HG03025 (cell line): ENCODE measurements around the gene GNAO1.

Experiments
- ATAC-seq: cut with Tn5 transposase; IDR thresholded peaks from one replicate; pipeline ENCODE4 v1.9.1; 2021; ENCODE audit warnings: mild to moderate bottlenecking, moderate library complexity; ENCODE audit not compliant: unreplicated experiment, low FRiP score

Gene GNAO1

DNA sequence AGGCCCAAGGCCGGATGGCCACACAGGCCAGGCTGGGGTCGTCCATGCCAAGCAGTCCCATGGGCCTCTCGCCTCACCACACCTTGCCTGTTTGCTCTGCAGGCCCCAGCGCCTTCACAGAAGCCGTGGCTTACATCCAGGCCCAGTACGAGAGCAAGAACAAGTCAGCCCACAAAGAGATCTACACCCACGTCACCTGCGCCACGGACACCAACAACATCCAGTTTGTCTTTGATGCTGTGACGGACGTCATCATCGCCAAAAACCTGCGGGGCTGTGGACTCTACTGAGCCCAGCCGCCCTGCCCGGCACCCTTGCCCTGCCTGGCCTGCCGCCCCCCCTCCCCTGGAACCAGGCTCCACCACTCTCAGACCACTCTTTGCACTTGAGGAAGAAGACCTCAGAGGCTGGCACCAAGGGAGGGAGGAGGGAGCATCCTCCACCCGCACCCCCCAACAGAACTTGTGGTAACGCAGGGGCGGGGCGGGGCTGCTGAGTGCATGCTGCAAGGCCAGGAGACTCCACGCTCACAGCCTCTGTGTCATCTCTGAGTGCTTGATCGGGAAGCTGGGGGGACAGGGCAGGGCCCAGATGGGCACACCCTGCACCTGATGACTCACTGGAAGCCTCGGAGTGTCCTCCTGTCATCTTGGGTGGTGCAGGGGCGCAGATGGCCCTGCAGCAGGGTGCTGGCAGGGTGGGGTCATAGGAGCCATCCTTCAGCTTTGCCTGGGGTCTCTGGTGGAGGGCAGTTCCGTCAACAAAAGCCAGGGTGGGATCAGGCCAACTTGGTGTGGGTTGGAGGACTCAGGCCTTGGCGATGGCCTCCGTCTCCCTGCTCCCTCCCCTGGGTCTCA lies 152.6 kb downstream of the GNAO1 start:
- no peak for ATAC-seq

- ATAC-seq: no peak
These were observed 153.5 kb downstream of the GNAO1 start for GRCh38 chr16:56344518-56345405.

DNA sequence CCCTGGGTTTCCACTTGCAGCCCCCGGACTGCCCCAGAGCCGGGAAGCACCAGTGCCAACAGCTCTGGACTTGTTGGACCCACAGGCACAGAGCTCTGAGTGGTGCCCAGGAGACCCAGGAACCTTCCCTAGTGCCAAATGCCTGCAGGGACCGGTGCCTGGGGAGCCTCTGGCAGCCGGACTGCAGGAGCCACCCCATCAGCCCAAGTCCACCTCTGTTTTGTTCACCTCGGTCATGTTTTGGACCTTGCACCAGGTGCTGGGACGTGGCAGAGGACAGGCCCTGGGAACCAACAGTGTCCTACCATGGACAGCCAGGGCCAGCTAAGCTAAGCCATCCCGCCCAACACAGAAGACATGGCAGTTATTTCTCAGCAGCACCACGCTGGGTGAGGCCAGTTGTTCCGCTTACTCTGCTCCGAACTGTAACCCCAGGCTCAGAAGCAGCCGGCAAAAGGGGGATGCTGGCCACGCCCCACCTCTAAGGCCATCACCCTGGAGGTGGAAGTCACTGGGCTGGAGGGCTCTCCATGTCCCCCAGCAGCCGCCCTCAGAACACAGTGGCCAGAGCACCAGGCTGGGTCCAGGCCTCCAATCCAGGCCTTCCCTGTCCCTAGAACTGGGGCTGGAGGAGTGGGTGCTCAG lies 154.2 kb downstream of the GNAO1 start:
- no peak for ATAC-seq

GRCh38 chr16:56346131-56346890 lies 155.0 kb downstream of the GNAO1 start:
- ATAC-seq: no peak

GRCh38 chr16:56347166-56347565 lies 155.9 kb downstream of the GNAO1 start:
- no peak for ATAC-seq

DNA sequence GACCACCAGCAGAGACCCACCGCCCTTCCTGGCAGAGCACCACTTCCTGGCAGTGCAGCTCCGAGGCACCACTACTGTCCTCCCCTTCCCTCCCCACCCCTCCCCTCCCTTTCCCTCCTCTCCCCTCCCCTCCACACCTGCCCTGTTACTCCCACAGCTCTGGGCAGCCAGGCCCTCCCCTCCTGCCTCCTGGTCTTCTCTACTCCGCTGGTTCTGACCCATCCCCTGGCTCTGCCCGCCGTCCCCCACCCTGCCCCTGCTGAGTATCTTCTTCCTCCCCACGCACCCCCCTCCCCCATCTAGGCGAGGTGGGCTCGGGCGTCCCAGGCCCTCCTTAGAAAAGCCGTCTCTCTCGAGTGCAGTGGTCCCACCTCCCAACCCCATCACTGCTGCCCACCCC lies 156.4 kb downstream of the GNAO1 start:
- ATAC-seq: no peak

GRCh38 chr16:56348168-56349085 lies 157.1 kb downstream of the GNAO1 start:
- no peak for ATAC-seq

DNA sequence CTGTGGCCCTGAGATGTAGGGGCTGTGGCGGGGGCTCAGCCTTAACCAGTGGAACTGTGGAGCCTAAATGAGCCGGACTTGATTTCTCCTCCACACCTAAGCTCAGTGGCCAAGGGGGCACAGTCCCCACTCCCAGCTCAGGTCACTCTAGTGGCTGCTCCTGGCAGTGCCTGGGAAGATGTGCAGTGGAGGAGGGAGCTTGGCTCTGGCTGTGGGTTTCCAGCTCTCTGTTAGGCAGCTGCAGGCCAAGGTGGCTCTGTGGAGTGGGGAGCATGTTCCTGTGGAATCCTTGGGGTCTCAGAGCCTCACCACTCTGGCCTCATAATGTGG lies 157.8 kb downstream of the GNAO1 start:
- ATAC-seq: no peak

GRCh38 chr16:56349711-56350161 lies 158.4 kb downstream of the GNAO1 start:
- no peak for ATAC-seq

DNA sequence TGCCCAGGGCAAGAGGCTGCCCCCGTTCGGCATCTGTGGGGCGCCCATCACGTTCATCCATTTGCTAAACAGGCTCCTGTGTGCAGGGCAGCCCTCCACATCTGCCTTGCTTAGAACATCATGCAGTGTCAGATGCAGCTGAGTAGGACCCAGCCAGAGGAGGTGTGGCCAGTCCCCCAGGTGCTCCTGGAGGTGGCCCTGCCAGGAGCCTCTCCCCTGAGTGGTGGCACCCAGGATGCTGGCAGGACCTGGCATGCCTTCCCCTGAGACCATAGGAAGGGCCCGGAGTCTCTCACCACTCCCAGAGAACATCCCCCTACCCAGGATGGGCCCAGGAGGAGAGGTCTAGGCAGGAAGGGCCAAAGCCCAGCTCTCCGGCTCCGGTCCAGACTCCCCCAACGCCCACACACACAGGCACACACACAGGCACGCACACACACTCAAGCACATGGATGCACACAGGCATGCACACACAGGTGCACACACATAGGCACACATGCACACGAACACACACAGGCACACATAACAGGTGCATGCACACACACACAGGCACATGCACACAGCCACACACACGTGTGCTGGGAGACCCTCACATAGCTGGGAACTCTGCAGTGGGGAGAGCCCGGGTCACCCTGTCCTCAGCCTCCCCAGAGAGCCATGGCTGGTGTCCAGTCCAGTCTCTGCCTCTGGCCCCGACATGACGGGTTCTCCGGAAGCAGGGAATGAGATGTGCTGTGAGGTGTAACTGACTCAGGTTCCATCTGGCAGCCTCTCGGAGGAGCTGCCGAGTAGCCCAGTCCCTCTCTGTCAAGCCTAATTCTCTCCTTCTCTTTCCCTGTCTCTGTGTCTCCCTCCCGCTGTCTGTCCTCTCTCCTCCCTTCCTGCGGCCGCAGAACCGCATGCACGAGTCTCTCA lies 159.5 kb downstream of the GNAO1 start:
- no peak for ATAC-seq

DNA sequence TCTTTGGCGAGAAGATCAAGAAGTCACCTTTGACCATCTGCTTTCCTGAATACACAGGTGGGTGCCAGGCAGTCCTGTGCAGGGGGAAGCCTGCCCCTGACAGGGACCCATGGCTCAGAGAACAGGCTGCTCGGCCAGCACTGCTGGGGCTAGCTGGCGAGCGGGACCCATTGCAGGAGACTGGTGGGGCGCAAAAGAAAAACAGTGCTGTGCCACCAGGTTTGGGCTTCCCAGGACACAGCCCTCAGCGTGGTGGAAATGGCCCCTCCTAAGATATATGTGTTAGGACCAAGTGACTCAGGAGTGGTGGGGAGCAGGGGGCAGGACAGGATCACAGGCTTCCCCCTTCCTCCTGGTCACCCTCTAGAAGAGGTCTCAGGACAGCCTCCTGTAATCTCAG lies 160.2 kb downstream of the GNAO1 start:
- no peak for ATAC-seq

- no peak for ATAC-seq
These were observed 161.2 kb downstream of the GNAO1 start for GRCh38 chr16:56352351-56353053.

- ATAC-seq: no peak
These were observed 162.0 kb downstream of the GNAO1 start for GRCh38 chr16:56353054-56353921.

DNA sequence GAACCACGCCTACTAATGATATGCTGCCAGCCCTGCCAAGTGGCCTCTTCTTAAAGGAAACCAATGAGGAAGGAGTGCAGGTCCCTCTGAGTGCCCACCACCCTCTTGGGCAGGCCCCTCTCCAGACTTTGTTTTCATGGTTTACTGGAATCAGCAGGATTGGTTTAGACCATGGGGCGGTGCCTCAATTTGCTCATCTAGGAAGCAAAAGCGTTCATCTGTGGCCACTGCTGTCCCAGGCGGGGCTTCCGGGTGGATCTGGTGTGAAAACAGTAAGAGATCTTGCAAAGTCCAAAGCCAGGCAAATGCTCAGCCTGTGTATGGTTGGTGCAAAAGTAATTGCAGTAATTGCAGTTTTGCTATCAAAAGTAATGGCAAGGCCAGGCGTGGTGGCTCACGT lies 162.7 kb downstream of the GNAO1 start:
- no peak for ATAC-seq

DNA sequence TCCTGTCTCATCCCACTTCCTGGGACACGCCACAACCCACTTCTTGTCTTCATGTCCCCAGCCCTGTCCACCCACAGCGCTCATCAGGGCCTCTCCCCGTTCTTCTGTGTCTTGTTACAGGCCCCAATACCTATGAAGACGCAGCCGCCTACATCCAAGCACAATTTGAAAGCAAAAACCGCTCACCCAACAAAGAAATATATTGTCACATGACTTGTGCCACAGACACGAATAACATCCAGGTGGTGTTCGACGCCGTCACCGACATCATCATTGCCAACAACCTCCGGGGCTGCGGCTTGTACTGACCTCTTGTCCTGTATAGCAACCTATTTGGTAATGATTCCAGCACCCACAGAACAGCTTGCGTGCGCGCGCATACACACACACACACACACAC lies 163.5 kb downstream of the GNAO1 start:
- no peak for ATAC-seq

DNA sequence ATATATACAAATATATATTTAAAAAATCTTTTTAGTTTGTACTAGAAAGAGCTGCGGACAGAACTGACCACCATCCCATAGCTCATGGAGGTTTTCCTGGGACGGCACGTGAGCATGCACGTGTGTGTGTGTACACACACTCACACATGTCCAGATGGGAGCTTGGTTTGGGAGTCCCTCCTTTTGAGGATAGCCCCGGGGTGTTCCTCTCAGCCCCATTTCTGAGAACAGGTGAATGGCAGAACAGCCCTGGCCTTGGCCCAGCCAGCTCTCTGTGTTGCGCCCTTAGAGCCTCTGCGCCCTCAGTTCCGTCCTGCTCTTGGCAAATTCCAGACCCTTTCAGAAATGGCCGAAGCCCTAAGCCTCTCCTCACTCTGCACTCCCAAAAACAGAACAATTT lies 163.9 kb downstream of the GNAO1 start:
- ATAC-seq: no peak

GRCh38 chr16:56355786-56356275 lies 164.5 kb downstream of the GNAO1 start:
- ATAC-seq: no peak
